ENCODE measurements around the gene AGRN. TPM values are rescaled to one million over a fixed set of nuclear protein-coding genes. Genes with fewer than 3 reads are reported as not detected.
A peak's percentile ranks its signal among the peaks of the same experiment; 100 is the strongest.
"Not testable (repeated sequence)": the region's sequence is repeated elsewhere in the genome, so short reads cannot be mapped to it uniquely, and the experiment has no call there.

Gene AGRN
- total RNA-seq, 1 donor from 2014 or later: 17.6 TPM

- DNase-seq (ENCODE audit: low spot score): no peak
Measured at GRCh38 chr1:1000357-1001056, 19.4 kb upstream of the AGRN start.

GRCh38 chr1:1001057-1001783 is 18.7 kb upstream of the AGRN start:
- no peak for DNase-seq (ENCODE audit: low spot score)

- no peak for DNase-seq (ENCODE audit: low spot score)
Measured at GRCh38 chr1:1003618-1004419, 16.1 kb upstream of the AGRN start.

GRCh38 chr1:1004420-1004779 is 15.5 kb upstream of the AGRN start:
- DNase-seq (ENCODE audit: low spot score): no peak

- DNase-seq (ENCODE audit: low spot score): no peak
Measured at GRCh38 chr1:1004780-1005697, 14.9 kb upstream of the AGRN start.

- DNase-seq (ENCODE audit: low spot score): no peak
Measured at GRCh38 chr1:1005774-1006304, 14.1 kb upstream of the AGRN start.

- DNase-seq (ENCODE audit: low spot score): no peak
Measured at GRCh38 chr1:1006305-1007159, 13.4 kb upstream of the AGRN start.

- not testable (repeated sequence) for DNase-seq (ENCODE audit: low spot score)
Measured at GRCh38 chr1:1010131-1010530, 9.8 kb upstream of the AGRN start.

- no peak for DNase-seq (ENCODE audit: low spot score)
Measured at GRCh38 chr1:1011396-1011949, 8.4 kb upstream of the AGRN start.

GRCh38 chr1:1012736-1013104 is 7.2 kb upstream of the AGRN start:
- DNase-seq (ENCODE audit: low spot score): not testable (repeated sequence)

- DNase-seq (ENCODE audit: low spot score): peak; percentile 97
Measured at GRCh38 chr1:1013105-1013921, 6.6 kb upstream of the AGRN start, which contains the start of gene ISG15. Gene ISG15, plus strand, starts transcription at chr1:1013497. Its CDS starts 77 bp downstream, at chr1:1013574.

- no peak for DNase-seq (ENCODE audit: low spot score)
Measured at GRCh38 chr1:1013922-1014648, 5.8 kb upstream of the AGRN start.

GRCh38 chr1:1014799-1015681 is 4.9 kb upstream of the AGRN start:
- no peak for DNase-seq (ENCODE audit: low spot score)

GRCh38 chr1:1017397-1018320 is 2.3 kb upstream of the AGRN start:
- not testable (repeated sequence) for DNase-seq (ENCODE audit: low spot score)

- not testable (repeated sequence) for DNase-seq (ENCODE audit: low spot score)
Measured at GRCh38 chr1:1018321-1018685, 1.6 kb upstream of the AGRN start.
